Neural cell (in vitro differentiated cells): Measurements from ENCODE around the gene ATP8B1. TPM values are rescaled to one million over a fixed set of nuclear protein-coding genes. Genes with fewer than 3 reads are reported as not detected.

ENCODE experiments used
- H2AFZ ChIP-seq: fragments of 200-600, 300-800 bp; sonication (generic), shearing (Covaris generic); 2 replicates; pipeline ENCODE4 v1.6.0; 2014; ENCODE audit warnings: low read depth, mild to moderate bottlenecking, antibody characterized with exemption, low read length, moderate library complexity
- H3F3A ChIP-seq: fragments of 200-600 bp; shearing (Covaris generic); 2 replicates; pipeline ENCODE4 v1.6.1; 2016; ENCODE audit warnings: mild to moderate bottlenecking, moderate library complexity, mixed read lengths, antibody characterized with exemption, low read length; ENCODE audit not compliant: insufficient read depth, poor library complexity, severe bottlenecking
- H3K27ac ChIP-seq: fragments of 200-600, 300-800 bp; sonication (generic), shearing (Covaris generic); 2 replicates; pipeline ENCODE4 v1.5.1; 2014; ENCODE audit warnings: mild to moderate bottlenecking, low read length, moderate library complexity
- H3K27me3 ChIP-seq: fragments of 300-800, 200-600 bp; sonication (generic), shearing (Covaris generic); 2 replicates; pipeline ENCODE4 v1.6.0; 2014; ENCODE audit warnings: mild to moderate bottlenecking, low read depth, low read length, moderate library complexity; ENCODE audit not compliant: insufficient read depth
- H3K36me3 ChIP-seq: fragments of 300-800, 200-600 bp; sonication (generic), shearing (Covaris generic); 2 replicates; pipeline ENCODE4 v1.5.1; 2014; ENCODE audit warnings: mild to moderate bottlenecking, antibody characterized with exemption, low read length, moderate library complexity; ENCODE audit not compliant: insufficient read depth
- H3K4me2 ChIP-seq: fragments of 300-800, 200-600 bp; sonication (generic), shearing (Covaris generic); 2 replicates; pipeline ENCODE4 v1.6.0; 2014; ENCODE audit warnings: mild to moderate bottlenecking, low read length
- H3K4me3 ChIP-seq: fragments of 300-800, 200-600 bp; sonication (generic), shearing (Covaris generic); 2 replicates; pipeline ENCODE4 v1.5.1; 2014; ENCODE audit warnings: mild to moderate bottlenecking, low read length, moderate library complexity
- H3K79me2 ChIP-seq: fragments of 200-600 bp; shearing (Covaris generic); replicated peaks from 2 replicates; pipeline ENCODE4 v1.6.0; 2014; ENCODE audit warnings: mild to moderate bottlenecking, low read length, moderate library complexity; ENCODE audit not compliant: insufficient read depth
- H3K9ac ChIP-seq: fragments of 300-800, 200-600 bp; sonication (generic), shearing (Covaris generic); 2 replicates; pipeline ENCODE4 v1.6.1; 2016; ENCODE audit warnings: mild to moderate bottlenecking, low read length, mixed read lengths
- H3K9me2 ChIP-seq: fragments of 200-600 bp; shearing (Covaris generic); 2 replicates; pipeline ENCODE4 v1.6.1; 2016; ENCODE audit warnings: mild to moderate bottlenecking, low read length, mixed read lengths; ENCODE audit not compliant: insufficient read depth
- H3K9me3 ChIP-seq: fragments of 200-600, 300-800 bp; sonication (generic), shearing (Covaris generic); 2 replicates; pipeline ENCODE4 v1.6.1; 2016; ENCODE audit warnings: mild to moderate bottlenecking, mixed run types, low read length, moderate library complexity, mixed read lengths
- H4K20me1 ChIP-seq: fragments of 200-600 bp; shearing (Covaris generic); 2 replicates; pipeline ENCODE4 v1.6.1; 2016; ENCODE audit warnings: mild to moderate bottlenecking, mixed run types; ENCODE audit not compliant: insufficient read depth
- EP300 ChIP-seq: fragments of 450-650 bp; conservative IDR thresholded peaks from 2 replicates; pipeline ENCODE4 v1.6.1; 2014; ENCODE audit warnings: antibody characterized with exemption, mild to moderate bottlenecking, moderate library complexity; ENCODE audit not compliant: poor library complexity, severe bottlenecking
- EZH2 ChIP-seq: fragments of 200-600, 300-800 bp; shearing (Covaris generic), sonication (generic); IDR thresholded peaks from 2 replicates; pipeline ENCODE4 v1.6.1; 2014; ENCODE audit warnings: antibody characterized with exemption, low read length, borderline replicate concordance, mild to moderate bottlenecking; ENCODE audit not compliant: insufficient read depth, poor library complexity, severe bottlenecking
- MXI1 ChIP-seq: fragments of 450-650 bp; conservative IDR thresholded peaks from 2 replicates; pipeline ENCODE4 v1.6.1; 2014; ENCODE audit warnings: antibody characterized with exemption, mild to moderate bottlenecking; ENCODE audit not compliant: poor library complexity, severe bottlenecking
- POLR2AphosphoS5 ChIP-seq: IDR thresholded peaks from 2 replicates; pipeline ENCODE4 v1.6.1; 2012
- RAD21 ChIP-seq: fragments of 450-650 bp; conservative IDR thresholded peaks from 2 replicates; pipeline ENCODE4 v1.6.1; 2014; ENCODE audit warnings: antibody characterized with exemption, mild to moderate bottlenecking, moderate library complexity
- SMC3 ChIP-seq: fragments of 450-650 bp; conservative IDR thresholded peaks from 2 replicates; pipeline ENCODE4 v1.6.1; 2014; ENCODE audit warnings: antibody characterized with exemption, mild to moderate bottlenecking, moderate library complexity; ENCODE audit not compliant: poor library complexity
- TAF1 ChIP-seq: IDR thresholded peaks from 2 replicates; pipeline ENCODE4 v1.6.1; 2012; ENCODE audit warnings: low read depth
- polyA plus RNA-seq: library from polyadenylated mRNA; depleted of rRNA; stranded (reverse); fragments of >200 nt; gene quantifications from 2 replicates; pipeline ENCODE4 v1.2.3, GENCODE V29; 2014
- TF ChIP-seq, protein P1 (sequence below): fragments of 450-650 bp; IDR thresholded peaks from 2 replicates; pipeline ENCODE4 v1.5.1; 2014; ENCODE audit warnings: antibody characterized with exemption, mild to moderate bottlenecking, moderate library complexity; ENCODE audit not compliant: poor library complexity, severe bottlenecking
- TF ChIP-seq, protein P2 (sequence below): IDR thresholded peaks from 2 replicates; pipeline ENCODE4 v1.6.1; 2012; ENCODE audit warnings: borderline replicate concordance

The ATP8B1 gene
- polyA plus RNA-seq, 1 donor from 2014 or later: not detected

- H3K27ac ChIP-seq: no peak overlapping the region
- H3K36me3 ChIP-seq: no peaks in the 10 kb centered on the region
- H3K79me2 ChIP-seq: no peaks in the 10 kb centered on the region
- no peak for TF ChIP-seq SMC3
- TF ChIP-seq, protein P1, sequence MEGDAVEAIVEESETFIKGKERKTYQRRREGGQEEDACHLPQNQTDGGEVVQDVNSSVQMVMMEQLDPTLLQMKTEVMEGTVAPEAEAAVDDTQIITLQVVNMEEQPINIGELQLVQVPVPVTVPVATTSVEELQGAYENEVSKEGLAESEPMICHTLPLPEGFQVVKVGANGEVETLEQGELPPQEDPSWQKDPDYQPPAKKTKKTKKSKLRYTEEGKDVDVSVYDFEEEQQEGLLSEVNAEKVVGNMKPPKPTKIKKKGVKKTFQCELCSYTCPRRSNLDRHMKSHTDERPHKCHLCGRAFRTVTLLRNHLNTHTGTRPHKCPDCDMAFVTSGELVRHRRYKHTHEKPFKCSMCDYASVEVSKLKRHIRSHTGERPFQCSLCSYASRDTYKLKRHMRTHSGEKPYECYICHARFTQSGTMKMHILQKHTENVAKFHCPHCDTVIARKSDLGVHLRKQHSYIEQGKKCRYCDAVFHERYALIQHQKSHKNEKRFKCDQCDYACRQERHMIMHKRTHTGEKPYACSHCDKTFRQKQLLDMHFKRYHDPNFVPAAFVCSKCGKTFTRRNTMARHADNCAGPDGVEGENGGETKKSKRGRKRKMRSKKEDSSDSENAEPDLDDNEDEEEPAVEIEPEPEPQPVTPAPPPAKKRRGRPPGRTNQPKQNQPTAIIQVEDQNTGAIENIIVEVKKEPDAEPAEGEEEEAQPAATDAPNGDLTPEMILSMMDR: no peak
- TF ChIP-seq EP300: no peak
- no peak for TF ChIP-seq TAF1
- TF ChIP-seq MXI1: no peak
- TF ChIP-seq POLR2AphosphoS5: no peak
- no peak for TF ChIP-seq RAD21
- no peak for TF ChIP-seq EZH2
- TF ChIP-seq, protein P2, sequence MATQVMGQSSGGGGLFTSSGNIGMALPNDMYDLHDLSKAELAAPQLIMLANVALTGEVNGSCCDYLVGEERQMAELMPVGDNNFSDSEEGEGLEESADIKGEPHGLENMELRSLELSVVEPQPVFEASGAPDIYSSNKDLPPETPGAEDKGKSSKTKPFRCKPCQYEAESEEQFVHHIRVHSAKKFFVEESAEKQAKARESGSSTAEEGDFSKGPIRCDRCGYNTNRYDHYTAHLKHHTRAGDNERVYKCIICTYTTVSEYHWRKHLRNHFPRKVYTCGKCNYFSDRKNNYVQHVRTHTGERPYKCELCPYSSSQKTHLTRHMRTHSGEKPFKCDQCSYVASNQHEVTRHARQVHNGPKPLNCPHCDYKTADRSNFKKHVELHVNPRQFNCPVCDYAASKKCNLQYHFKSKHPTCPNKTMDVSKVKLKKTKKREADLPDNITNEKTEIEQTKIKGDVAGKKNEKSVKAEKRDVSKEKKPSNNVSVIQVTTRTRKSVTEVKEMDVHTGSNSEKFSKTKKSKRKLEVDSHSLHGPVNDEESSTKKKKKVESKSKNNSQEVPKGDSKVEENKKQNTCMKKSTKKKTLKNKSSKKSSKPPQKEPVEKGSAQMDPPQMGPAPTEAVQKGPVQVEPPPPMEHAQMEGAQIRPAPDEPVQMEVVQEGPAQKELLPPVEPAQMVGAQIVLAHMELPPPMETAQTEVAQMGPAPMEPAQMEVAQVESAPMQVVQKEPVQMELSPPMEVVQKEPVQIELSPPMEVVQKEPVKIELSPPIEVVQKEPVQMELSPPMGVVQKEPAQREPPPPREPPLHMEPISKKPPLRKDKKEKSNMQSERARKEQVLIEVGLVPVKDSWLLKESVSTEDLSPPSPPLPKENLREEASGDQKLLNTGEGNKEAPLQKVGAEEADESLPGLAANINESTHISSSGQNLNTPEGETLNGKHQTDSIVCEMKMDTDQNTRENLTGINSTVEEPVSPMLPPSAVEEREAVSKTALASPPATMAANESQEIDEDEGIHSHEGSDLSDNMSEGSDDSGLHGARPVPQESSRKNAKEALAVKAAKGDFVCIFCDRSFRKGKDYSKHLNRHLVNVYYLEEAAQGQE: no peak
- H3K9ac ChIP-seq: no peak overlapping the region
- H3K27me3 ChIP-seq: no peaks in the 10 kb centered on the region
- H3K9me3 ChIP-seq: no peaks in the 10 kb centered on the region
- H4K20me1 ChIP-seq: no peaks in the 10 kb centered on the region
- H3K4me2 ChIP-seq: no peak overlapping the region
- H2AFZ ChIP-seq: no peak overlapping the region
- H3K4me3 ChIP-seq: no peak overlapping the region
- no peaks in the 10 kb centered on the region for H3F3A ChIP-seq
- H3K9me2 ChIP-seq: no peaks in the 10 kb centered on the region
Measured at GRCh38 chr18:57771193-57771592, 31.9 kb downstream of the ATP8B1 start.

- H3K9me3 ChIP-seq: no peaks in the 10 kb centered on the region
- H3K4me3 ChIP-seq: no peak overlapping the region
- H3K9ac ChIP-seq: no peak overlapping the region
- no peaks in the 10 kb centered on the region for H3K9me2 ChIP-seq
- no peaks in the 10 kb centered on the region for H3K36me3 ChIP-seq
- no peak overlapping the region for H3K4me2 ChIP-seq
- H3F3A ChIP-seq: no peaks in the 10 kb centered on the region
- H3K27me3 ChIP-seq: no peaks in the 10 kb centered on the region
- no peaks in the 10 kb centered on the region for H3K79me2 ChIP-seq
- H3K27ac ChIP-seq: no peak overlapping the region
- no peak overlapping the region for H2AFZ ChIP-seq
- TF ChIP-seq, protein P2: no peak
- TF ChIP-seq POLR2AphosphoS5 (no peak), MXI1 (no peak), TAF1 (no peak), EZH2 (no peak), SMC3 (no peak), RAD21 (no peak), EP300 (no peak)
- TF ChIP-seq, protein P1: no peak
- no peaks in the 10 kb centered on the region for H4K20me1 ChIP-seq
Measured at GRCh38 chr18:57768537-57769326, 34.4 kb downstream of the ATP8B1 start.
